ENCODE data around the gene RARRES1. TPM values are rescaled to one million over a fixed set of nuclear protein-coding genes. Genes with fewer than 3 reads are reported as not detected.

The RARRES1 gene
- total RNA-seq, 1 experiment from 2014 or later: 0.81 TPM

DNA sequence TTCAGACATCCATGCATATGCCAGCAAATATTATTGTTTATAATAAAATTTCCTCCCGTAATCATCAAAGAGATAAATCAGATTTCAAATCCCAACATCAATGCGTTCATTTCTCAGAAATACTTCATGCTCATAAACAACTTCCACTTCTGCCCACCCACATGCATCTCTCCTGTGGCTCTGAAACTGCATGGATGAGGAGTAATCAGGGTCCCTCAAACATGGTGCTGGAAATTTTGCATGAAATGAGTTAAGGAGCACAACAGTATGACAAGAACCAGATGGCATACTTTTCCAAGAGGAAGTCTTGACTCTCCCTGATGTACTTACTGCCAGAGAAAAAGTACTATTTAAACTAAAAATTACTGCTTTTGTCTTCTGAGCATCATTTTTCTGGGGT is 42.7 kb upstream of the RARRES1 start:
- no peak overlapping the region for H2BK12ac ChIP-seq (ENCODE audit: insufficient read length, low read depth, low read length)
- H2AK5ac ChIP-seq (ENCODE audit: insufficient read length, low read length): no peak overlapping the region
- Mint-ChIP-seq H3K27ac (no peak overlapping the region), H3K4me3 (no peak overlapping the region), H3K36me3 (ENCODE audit: insufficient read depth in 1 of 3, low read depth in 3 of 3) (no peaks in the 10 kb centered on the region), H3K27me3 (ENCODE audit: low read depth) (no peaks in the 10 kb centered on the region; the same call in 1 of the 2 replicates), H3K4me1 (peaks cover 8 to 9% of the 10 kb centered on the region in 2 experiments; a peak in 3 of 4 replicates), H3K9me3 (no peaks in the 10 kb centered on the region)
- no peak overlapping the region for H3K56ac ChIP-seq (ENCODE audit: insufficient read length, low read depth, low read length)
- no peaks in the 10 kb centered on the region for H3K4me1 ChIP-seq (ENCODE audit: insufficient read depth, low read length)
- no peak overlapping the region for H2AFZ ChIP-seq (ENCODE audit: low read length)
- no peak overlapping the region for H3K4me2 ChIP-seq (ENCODE audit: insufficient read depth, insufficient read length, low read length)
- H3K79me2 ChIP-seq (ENCODE audit: insufficient read depth, low read length): no peaks in the 10 kb centered on the region
- no peak overlapping the region for H4K5ac ChIP-seq (ENCODE audit: insufficient read length, low read depth, low read length)
- no CpG with 5 or more reads among the region's 2 CpGs for WGBS (ENCODE audit: extremely low coverage, insufficient read length, low lambda C conversion rate)
- no peak overlapping the region for H4K8ac ChIP-seq (replicated peaks; ENCODE audit: insufficient read length, low read depth, low read length)
- H3K23ac ChIP-seq (ENCODE audit: insufficient read length, low read depth, low read length): no peak overlapping the region
- H3K4ac ChIP-seq (ENCODE audit: low read depth, low read length): no peak overlapping the region
- no peaks in the 10 kb centered on the region for H4K20me1 ChIP-seq (ENCODE audit: control insufficient read depth, insufficient read depth, insufficient read length)
- H3K79me1 ChIP-seq (ENCODE audit: insufficient read depth, low read depth, low read length, poor library complexity, severe bottlenecking): no peaks in the 10 kb centered on the region
- no peak overlapping the region for H2BK5ac ChIP-seq (ENCODE audit: insufficient read length, low read length)
- no peak overlapping the region for H2BK120ac ChIP-seq (ENCODE audit: low read depth, low read length, poor library complexity, severe bottlenecking)
- H2BK20ac ChIP-seq (ENCODE audit: low read depth, low read length, poor library complexity, severe bottlenecking): no peak overlapping the region
- no peaks in the 10 kb centered on the region for H3K27me3 ChIP-seq (ENCODE audit: insufficient read depth, low read length)
- no peaks in the 10 kb centered on the region for H3K23me2 ChIP-seq (ENCODE audit: insufficient read length, low read depth, low read length, poor library complexity, severe bottlenecking)
- no peak overlapping the region for H2BK15ac ChIP-seq (ENCODE audit: low read depth, low read length)
- no peak overlapping the region for H4K91ac ChIP-seq (ENCODE audit: insufficient read length, low read depth, low read length)
- TF ChIP-seq, protein P1, sequence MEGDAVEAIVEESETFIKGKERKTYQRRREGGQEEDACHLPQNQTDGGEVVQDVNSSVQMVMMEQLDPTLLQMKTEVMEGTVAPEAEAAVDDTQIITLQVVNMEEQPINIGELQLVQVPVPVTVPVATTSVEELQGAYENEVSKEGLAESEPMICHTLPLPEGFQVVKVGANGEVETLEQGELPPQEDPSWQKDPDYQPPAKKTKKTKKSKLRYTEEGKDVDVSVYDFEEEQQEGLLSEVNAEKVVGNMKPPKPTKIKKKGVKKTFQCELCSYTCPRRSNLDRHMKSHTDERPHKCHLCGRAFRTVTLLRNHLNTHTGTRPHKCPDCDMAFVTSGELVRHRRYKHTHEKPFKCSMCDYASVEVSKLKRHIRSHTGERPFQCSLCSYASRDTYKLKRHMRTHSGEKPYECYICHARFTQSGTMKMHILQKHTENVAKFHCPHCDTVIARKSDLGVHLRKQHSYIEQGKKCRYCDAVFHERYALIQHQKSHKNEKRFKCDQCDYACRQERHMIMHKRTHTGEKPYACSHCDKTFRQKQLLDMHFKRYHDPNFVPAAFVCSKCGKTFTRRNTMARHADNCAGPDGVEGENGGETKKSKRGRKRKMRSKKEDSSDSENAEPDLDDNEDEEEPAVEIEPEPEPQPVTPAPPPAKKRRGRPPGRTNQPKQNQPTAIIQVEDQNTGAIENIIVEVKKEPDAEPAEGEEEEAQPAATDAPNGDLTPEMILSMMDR (conservative IDR thresholded peaks at IDR 0.05): no peak
- DNase-seq: no peak
- H3K9ac ChIP-seq (ENCODE audit: extremely low read depth, insufficient read length, low read length): no peak overlapping the region
- H3K14ac ChIP-seq (ENCODE audit: insufficient read depth, low read length): no peak overlapping the region
- H3K18ac ChIP-seq (ENCODE audit: insufficient read length, low read depth, low read length): no peak overlapping the region
- H3T11ph ChIP-seq (ENCODE audit: low read length): no peak overlapping the region
- no peaks in the 10 kb centered on the region for H3K9me3 ChIP-seq (ENCODE audit: control insufficient read depth, low read depth, low read length)
- H3K27ac ChIP-seq (ENCODE audit: insufficient read length, low read depth, low read length): no peak overlapping the region

All from H9 (cell line).